SJSA1 (cell line): Measurements from ENCODE around the gene USP14. TPM values are rescaled to one million over a fixed set of nuclear protein-coding genes. Genes with fewer than 3 reads are reported as not detected.
"Not testable (repeated sequence)": the region's sequence is repeated elsewhere in the genome, so short reads cannot be mapped to it uniquely, and the experiment has no call there.

ENCODE experiments used
- DNase-seq, 2 experiments: peaks; one replicate each; pipeline ENCODE4 v3.0.0-alpha.2; 2015 to 2020; ENCODE audit warnings: low spot score in 2 of 2, low read depth in 1 of 2
- H3K27ac ChIP-seq: fragments of 250-450 bp; sonication (Bioruptor Pico); 2 replicates; pipeline ENCODE4 v1.5.1; 2020; ENCODE audit warnings: mild to moderate bottlenecking, moderate library complexity
- H3K27me3 ChIP-seq: fragments of 250-450 bp; sonication (Bioruptor Pico); replicated peaks from 2 replicates; pipeline ENCODE4 v1.5.1; 2020; ENCODE audit warnings: mild to moderate bottlenecking, moderate library complexity
- H3K36me3 ChIP-seq: fragments of 250-450 bp; sonication (Bioruptor Pico); 2 replicates; pipeline ENCODE4 v1.5.1; 2020; ENCODE audit warnings: mild to moderate bottlenecking
- H3K4me1 ChIP-seq: fragments of 250-450 bp; sonication (Bioruptor Pico); replicated peaks from 2 replicates; pipeline ENCODE4 v1.6.1; 2021; ENCODE audit warnings: mild to moderate bottlenecking
- H3K4me3 ChIP-seq: fragments of 250-450 bp; sonication (Bioruptor Pico); 2 replicates; pipeline ENCODE4 v1.5.1; 2020; ENCODE audit warnings: mild to moderate bottlenecking
- H3K9me3 ChIP-seq: fragments of 250-450 bp; sonication (Bioruptor Pico); replicated peaks from 2 replicates; pipeline ENCODE4 v1.5.1; 2020; ENCODE audit warnings: mild to moderate bottlenecking
- total RNA-seq: library from RNA; depleted of rRNA; stranded (reverse); fragments of >200 nt; shearing (Covaris generic); gene quantifications from 2 replicates; pipeline ENCODE4 v1.2.3, GENCODE V29; 2014

The USP14 gene
- total RNA-seq, 1 experiment from 2014 or later: 27.3 TPM

GRCh38 chr18:142624-143296 lies 15.6 kb upstream of the USP14 start:
- H3K27me3 ChIP-seq, H3K27ac ChIP-seq, H3K4me3 ChIP-seq, H3K4me1 ChIP-seq, DNase-seq, H3K9me3 ChIP-seq, H3K36me3 ChIP-seq: not testable (repeated sequence)

- H3K9me3 ChIP-seq: no peaks in the 10 kb centered on the region
- no peaks in the 10 kb centered on the region for H3K4me1 ChIP-seq
- DNase-seq: no peak
- H3K4me3 ChIP-seq: no peak overlapping the region
- no peak overlapping the region for H3K27ac ChIP-seq
- no peaks in the 10 kb centered on the region for H3K36me3 ChIP-seq
- H3K27me3 ChIP-seq: peaks cover 15% of the 10 kb centered on the region
These were observed 9.5 kb upstream of the USP14 start for GRCh38 chr18:148841-149240.

GRCh38 chr18:154151-154550 lies 4.2 kb upstream of the USP14 start:
- H3K9me3 ChIP-seq: no peaks in the 10 kb centered on the region
- peaks cover 10% of the 10 kb centered on the region for H3K4me1 ChIP-seq
- peaks cover 8% of the 10 kb centered on the region for H3K36me3 ChIP-seq
- H3K4me3 ChIP-seq: no peak overlapping the region
- no peak for DNase-seq
- H3K27ac ChIP-seq: no peak overlapping the region
- H3K27me3 ChIP-seq: peaks cover 8% of the 10 kb centered on the region; the same call in 1 of the 2 replicates

GRCh38 chr18:155688-156087 lies 2.7 kb upstream of the USP14 start:
- peaks cover 8% of the 10 kb centered on the region for H3K36me3 ChIP-seq
- H3K27ac ChIP-seq: no peak overlapping the region
- peaks cover 8% of the 10 kb centered on the region; the same call in 1 of the 2 replicates for H3K27me3 ChIP-seq
- H3K4me3 ChIP-seq: no peak overlapping the region
- H3K4me1 ChIP-seq: peaks cover 10% of the 10 kb centered on the region
- no peaks in the 10 kb centered on the region for H3K9me3 ChIP-seq
- no peak for DNase-seq

GRCh38 chr18:156514-157230 lies 1.7 kb upstream of the USP14 start:
- Histone ChIP-seq H3K27me3 (peaks cover 2% of the 10 kb centered on the region; the same call in 1 of the 2 replicates), H3K9me3 (no peaks in the 10 kb centered on the region), H3K36me3 (peaks cover 14% of the 10 kb centered on the region), H3K27ac (no peak overlapping the region), H3K4me1 (peaks cover 10% of the 10 kb centered on the region), H3K4me3 (no peak overlapping the region)
- peak in 1 of 2 experiments; percentile 15 for DNase-seq

GRCh38 chr18:159037-159652 lies 788 bp downstream of the USP14 start:
- DNase-seq: no peak
- Histone ChIP-seq H3K27me3 (no peaks in the 10 kb centered on the region), H3K4me3 (peak overlapping the region; percentile 98), H3K9me3 (no peaks in the 10 kb centered on the region), H3K36me3 (peaks cover 28% of the 10 kb centered on the region), H3K4me1 (peaks cover 10% of the 10 kb centered on the region), H3K27ac (peak overlapping the region; percentile 88)

- H3K27ac ChIP-seq: no peak overlapping the region
- H3K4me3 ChIP-seq: no peak overlapping the region
- peaks cover 35% of the 10 kb centered on the region for H3K36me3 ChIP-seq
- H3K27me3 ChIP-seq: no peaks in the 10 kb centered on the region
- H3K9me3 ChIP-seq: no peaks in the 10 kb centered on the region
- DNase-seq: no peak
- peaks cover 10% of the 10 kb centered on the region for H3K4me1 ChIP-seq
These were observed 1.6 kb downstream of the USP14 start for GRCh38 chr18:159933-160332.

GRCh38 chr18:160831-161570 lies 2.6 kb downstream of the USP14 start:
- H3K9me3 ChIP-seq: no peaks in the 10 kb centered on the region
- no peak overlapping the region for H3K27ac ChIP-seq
- no peaks in the 10 kb centered on the region for H3K27me3 ChIP-seq
- DNase-seq: no peak
- peaks cover 10% of the 10 kb centered on the region for H3K4me1 ChIP-seq
- no peak overlapping the region for H3K4me3 ChIP-seq
- H3K36me3 ChIP-seq: peaks cover 46% of the 10 kb centered on the region

- H3K36me3 ChIP-seq: peaks cover 40% of the 10 kb centered on the region
- H3K9me3 ChIP-seq: no peaks in the 10 kb centered on the region
- DNase-seq: no peak
- H3K27me3 ChIP-seq: no peaks in the 10 kb centered on the region
- no peaks in the 10 kb centered on the region for H3K4me1 ChIP-seq
- no peak overlapping the region for H3K27ac ChIP-seq
- no peak overlapping the region for H3K4me3 ChIP-seq
These were observed 14.0 kb downstream of the USP14 start for GRCh38 chr18:172361-172760.

GRCh38 chr18:179499-179898 lies 21.1 kb downstream of the USP14 start:
- Histone ChIP-seq H3K4me3 (no peak overlapping the region), H3K9me3 (no peaks in the 10 kb centered on the region), H3K27me3 (no peaks in the 10 kb centered on the region), H3K36me3 (peaks cover 48% of the 10 kb centered on the region), H3K27ac (no peak overlapping the region), H3K4me1 (no peaks in the 10 kb centered on the region)
- DNase-seq: no peak

- DNase-seq: no peak
- Histone ChIP-seq H3K36me3 (peaks cover 60% of the 10 kb centered on the region), H3K27me3 (no peaks in the 10 kb centered on the region), H3K4me3 (no peak overlapping the region), H3K9me3 (no peaks in the 10 kb centered on the region), H3K27ac (no peak overlapping the region), H3K4me1 (no peaks in the 10 kb centered on the region)
These were observed 23.4 kb downstream of the USP14 start for GRCh38 chr18:181711-182110.

GRCh38 chr18:183769-184168 lies 25.4 kb downstream of the USP14 start:
- Histone ChIP-seq H3K4me1 (no peaks in the 10 kb centered on the region), H3K4me3 (no peak overlapping the region), H3K27me3 (no peaks in the 10 kb centered on the region), H3K36me3 (peaks cover 56% of the 10 kb centered on the region), H3K9me3 (no peaks in the 10 kb centered on the region), H3K27ac (no peak overlapping the region)
- DNase-seq: no peak

- no peaks in the 10 kb centered on the region for H3K9me3 ChIP-seq
- no peak overlapping the region for H3K27ac ChIP-seq
- H3K4me1 ChIP-seq: no peaks in the 10 kb centered on the region
- peaks cover 39% of the 10 kb centered on the region for H3K36me3 ChIP-seq
- no peak for DNase-seq
- no peak overlapping the region for H3K4me3 ChIP-seq
- no peaks in the 10 kb centered on the region for H3K27me3 ChIP-seq
These were observed 30.9 kb downstream of the USP14 start for GRCh38 chr18:189254-189653.

GRCh38 chr18:191725-192124 lies 33.4 kb downstream of the USP14 start:
- no peaks in the 10 kb centered on the region for H3K4me1 ChIP-seq
- H3K36me3 ChIP-seq: peaks cover 34% of the 10 kb centered on the region
- H3K27me3 ChIP-seq: no peaks in the 10 kb centered on the region
- no peak overlapping the region for H3K4me3 ChIP-seq
- no peak for DNase-seq
- no peak overlapping the region for H3K27ac ChIP-seq
- no peaks in the 10 kb centered on the region for H3K9me3 ChIP-seq
